ACC112 (cell line): ENCODE data around the gene PACRG.

Experiments used
- H2AFZ ChIP-seq: fragments of 200-600 bp; sonication (generic); one replicate; pipeline ENCODE4 v1.6.0; 2017; ENCODE audit warnings: antibody characterized with exemption, low read length; ENCODE audit not compliant: unreplicated experiment
- H3K27ac ChIP-seq: fragments of 200-600 bp; sonication (generic); 2 replicates; pipeline ENCODE4 v1.5.1; 2014; ENCODE audit warnings: low read depth, mild to moderate bottlenecking, antibody characterized with exemption, low read length, moderate library complexity
- H3K27me3 ChIP-seq: fragments of 200-600 bp; sonication (generic); 2 replicates; pipeline ENCODE4 v1.6.1; 2014; ENCODE audit warnings: mild to moderate bottlenecking, antibody characterized with exemption, low read length, moderate library complexity, mixed read lengths; ENCODE audit not compliant: insufficient read depth
- H3K36me3 ChIP-seq: fragments of 200-600 bp; sonication (generic); 2 replicates; pipeline ENCODE4 v1.6.1; 2016; ENCODE audit warnings: mild to moderate bottlenecking, antibody characterized with exemption, low read length, moderate library complexity, mixed read lengths; ENCODE audit not compliant: insufficient read depth
- H3K4me1 ChIP-seq: fragments of 200-600 bp; sonication (generic); one replicate; pipeline ENCODE4 v1.6.1; 2016; ENCODE audit warnings: low read length, mixed read lengths; ENCODE audit not compliant: insufficient read depth, unreplicated experiment, control insufficient read depth
- H3K4me3 ChIP-seq: fragments of 200-600 bp; sonication (generic); 2 replicates; pipeline ENCODE4 v1.5.1; 2014; ENCODE audit warnings: mild to moderate bottlenecking, low read depth, low read length
- H3K79me2 ChIP-seq: fragments of 200-600 bp; sonication (generic); one replicate; pipeline ENCODE4 v1.6.0; 2016; ENCODE audit warnings: low read length; ENCODE audit not compliant: control insufficient read depth, unreplicated experiment, insufficient read depth

The PACRG gene

DNA sequence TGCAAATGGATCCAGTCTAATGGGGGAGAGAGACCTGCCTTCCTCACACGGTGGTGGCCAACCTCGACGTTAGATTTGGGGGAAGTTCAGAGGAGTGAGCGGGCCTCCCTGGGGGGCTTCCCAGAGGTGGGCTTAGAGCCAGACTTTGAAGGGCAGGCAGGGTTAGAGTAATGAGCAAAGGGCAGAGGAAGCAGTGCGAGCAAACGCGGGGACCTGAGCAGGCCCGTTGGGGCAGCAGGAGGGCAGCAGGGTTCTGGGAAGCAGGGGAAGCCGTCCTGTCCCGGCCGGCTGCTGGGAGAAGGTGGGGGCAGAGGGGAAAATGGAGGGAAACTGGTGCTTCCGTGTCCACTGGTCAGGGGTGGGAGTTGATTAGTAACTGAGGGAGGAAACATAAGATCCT lies 474.1 kb downstream of the PACRG start:
- Histone ChIP-seq H3K4me3 (no peak overlapping the region), H3K36me3 (no peaks in the 10 kb centered on the region), H3K4me1 (no peaks in the 10 kb centered on the region), H3K27ac (no peak overlapping the region), H3K79me2 (no peaks in the 10 kb centered on the region), H2AFZ (no peak overlapping the region), H3K27me3 (0 out of 2 replicates have a peak, but pooled peaks cover 5% of the 10 kb centered on the region)

DNA sequence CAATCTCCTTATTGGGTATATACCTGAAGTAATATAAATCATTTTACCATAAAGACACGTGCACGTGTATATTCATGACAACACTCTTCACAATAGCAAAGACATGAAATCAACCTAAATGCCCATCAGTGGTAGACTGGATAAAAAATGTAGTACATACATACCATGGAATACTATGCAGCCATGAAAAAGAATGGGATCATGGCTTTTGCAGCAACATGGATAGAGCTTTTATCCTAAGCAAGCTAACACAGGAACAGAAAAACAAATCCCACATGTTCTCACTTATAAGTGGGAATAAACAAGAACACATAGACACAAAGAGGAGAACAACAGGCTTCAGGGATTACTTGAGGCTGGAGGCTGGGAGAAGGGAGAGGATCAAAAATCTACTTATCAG lies 478.4 kb downstream of the PACRG start:
- Histone ChIP-seq H3K4me1 (no peaks in the 10 kb centered on the region), H2AFZ (no peak overlapping the region), H3K4me3 (no peak overlapping the region), H3K27ac (no peak overlapping the region), H3K27me3 (0 out of 2 replicates have a peak, but pooled peaks cover 5% of the 10 kb centered on the region), H3K36me3 (no peaks in the 10 kb centered on the region), H3K79me2 (no peaks in the 10 kb centered on the region)

DNA sequence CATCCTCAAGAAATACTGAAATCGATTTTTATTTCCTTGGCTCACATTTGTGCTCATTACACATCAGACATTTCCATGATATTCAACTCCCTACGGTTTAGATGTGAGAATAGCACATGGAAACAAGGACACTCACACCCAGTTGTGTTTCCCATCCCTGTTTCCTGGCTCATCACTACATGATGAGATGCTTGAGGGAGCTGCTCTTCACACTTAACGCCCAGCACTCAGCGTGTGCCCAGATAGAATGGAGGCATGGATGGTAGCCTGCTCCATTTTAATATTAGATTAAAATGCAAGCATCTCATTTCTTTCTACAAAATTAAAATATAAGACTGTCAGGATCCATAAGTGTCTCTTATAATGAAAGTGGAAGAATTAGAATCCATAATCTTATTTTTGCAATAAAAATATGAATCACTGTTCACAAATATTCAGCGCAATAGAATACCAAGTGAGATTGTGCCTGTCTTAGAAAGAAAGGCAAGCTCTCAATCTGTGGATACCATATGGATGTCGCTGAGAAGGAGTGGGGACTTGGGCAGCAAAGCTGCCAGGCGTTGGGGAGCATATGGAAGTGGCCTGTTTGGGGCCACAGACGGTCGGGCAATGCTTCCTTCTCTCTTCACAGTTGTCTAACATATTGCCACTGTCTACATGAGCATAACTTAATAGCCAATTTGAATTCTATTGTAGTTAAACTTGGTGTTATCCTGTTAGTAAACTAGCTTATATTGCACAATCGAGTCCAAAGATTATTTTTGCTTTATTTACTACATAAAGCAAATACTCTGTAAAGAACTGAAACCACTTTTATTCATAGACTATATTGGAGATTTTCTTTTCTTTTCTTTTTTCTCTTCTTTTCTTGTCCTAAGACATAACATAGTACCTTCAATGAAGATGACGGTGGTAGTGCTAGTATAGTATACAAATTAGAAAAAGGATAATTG lies 479.9 kb downstream of the PACRG start:
- no peaks in the 10 kb centered on the region for H3K79me2 ChIP-seq
- no peak overlapping the region for H3K4me3 ChIP-seq
- no peaks in the 10 kb centered on the region for H3K4me1 ChIP-seq
- 0 out of 2 replicates have a peak, but pooled peaks cover 5% of the 10 kb centered on the region for H3K27me3 ChIP-seq
- H3K27ac ChIP-seq, result no peak overlapping the region
- H3K36me3 ChIP-seq, result no peaks in the 10 kb centered on the region
- no peak overlapping the region for H2AFZ ChIP-seq

DNA sequence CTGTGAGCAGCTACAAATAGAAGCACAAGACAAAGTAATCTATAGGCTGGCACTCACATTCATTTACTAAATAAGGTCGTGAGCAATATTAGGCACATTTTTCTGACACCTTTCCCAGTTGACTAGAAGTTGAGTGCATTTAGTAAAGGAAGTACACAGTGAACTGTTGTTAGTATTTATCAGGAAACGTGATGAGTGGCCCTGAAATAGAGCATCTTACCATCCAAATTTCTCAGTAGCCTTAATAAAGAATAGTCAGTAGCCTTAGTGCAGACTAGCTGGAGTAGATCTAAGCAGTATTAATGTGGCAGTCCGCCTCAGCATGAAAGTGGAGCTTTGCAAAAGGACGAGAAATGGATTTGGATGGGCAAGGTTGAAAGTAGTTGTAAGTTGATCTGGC lies 481.2 kb downstream of the PACRG start:
- Histone ChIP-seq H3K79me2 (no peaks in the 10 kb centered on the region), H2AFZ (no peak overlapping the region), H3K4me3 (no peak overlapping the region), H3K4me1 (no peaks in the 10 kb centered on the region), H3K27me3 (0 out of 2 replicates have a peak, but pooled peaks cover 5% of the 10 kb centered on the region), H3K27ac (no peak overlapping the region), H3K36me3 (no peaks in the 10 kb centered on the region)

- H3K27me3 ChIP-seq, result no peaks in the 10 kb centered on the region
- H3K4me3 ChIP-seq, result no peak overlapping the region
- H3K79me2 ChIP-seq, result no peaks in the 10 kb centered on the region
- no peaks in the 10 kb centered on the region for H3K4me1 ChIP-seq
- H3K36me3 ChIP-seq, result no peaks in the 10 kb centered on the region
- H2AFZ ChIP-seq, result no peak overlapping the region
- no peak overlapping the region for H3K27ac ChIP-seq
Observed at GRCh38 chr6:163212123-163212522, 484.3 kb downstream of the PACRG start.

GRCh38 chr6:163214259-163214658 lies 486.5 kb downstream of the PACRG start:
- no peaks in the 10 kb centered on the region for H3K4me1 ChIP-seq
- H3K36me3 ChIP-seq, result no peaks in the 10 kb centered on the region
- no peak overlapping the region for H3K27ac ChIP-seq
- no peaks in the 10 kb centered on the region for H3K27me3 ChIP-seq
- no peak overlapping the region for H2AFZ ChIP-seq
- no peak overlapping the region for H3K4me3 ChIP-seq
- H3K79me2 ChIP-seq, result no peaks in the 10 kb centered on the region

- H3K4me1 ChIP-seq, result no peaks in the 10 kb centered on the region
- H3K27me3 ChIP-seq, result 0 out of 2 replicates have a peak, but pooled peaks cover 2% of the 10 kb centered on the region
- H3K27ac ChIP-seq, result no peak overlapping the region
- H3K4me3 ChIP-seq, result no peak overlapping the region
- no peaks in the 10 kb centered on the region for H3K79me2 ChIP-seq
- H3K36me3 ChIP-seq, result no peaks in the 10 kb centered on the region
- no peak overlapping the region for H2AFZ ChIP-seq
Observed at GRCh38 chr6:163218361-163218894, 490.7 kb downstream of the PACRG start.

DNA sequence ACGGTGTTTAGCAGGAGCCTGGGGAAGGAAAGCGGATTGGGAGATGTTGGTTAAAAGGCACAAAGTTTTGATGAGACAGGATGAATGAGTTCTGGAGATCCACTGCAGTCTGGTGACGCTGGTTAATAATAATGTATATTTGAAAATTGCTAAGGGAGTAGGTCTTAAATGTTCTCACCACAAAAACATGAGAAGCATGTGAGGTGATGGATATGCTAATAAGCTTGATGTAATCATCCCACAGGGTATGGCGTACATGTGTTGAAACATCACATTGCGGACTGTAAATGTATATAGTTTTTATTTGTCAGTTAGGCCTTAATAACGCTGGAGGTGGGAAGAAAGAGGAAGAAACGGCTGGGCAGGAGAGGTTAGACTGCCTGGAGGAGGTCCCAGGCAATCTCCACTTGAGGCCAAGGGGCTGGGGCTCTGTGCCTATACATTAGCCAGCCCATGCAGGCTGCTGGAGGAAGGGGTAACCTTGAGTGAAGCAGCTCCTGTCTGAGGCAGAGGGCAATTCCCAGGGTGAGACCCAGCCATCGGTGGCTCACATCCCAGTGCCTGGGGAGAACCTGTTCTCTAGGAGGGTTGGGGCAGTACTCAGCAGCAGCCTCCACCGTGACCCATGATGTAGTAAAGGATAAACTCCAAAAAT lies 498.5 kb downstream of the PACRG start:
- Histone ChIP-seq H3K36me3 (no peaks in the 10 kb centered on the region), H3K4me1 (no peaks in the 10 kb centered on the region), H2AFZ (no peak overlapping the region), H3K27ac (no peak overlapping the region), H3K4me3 (no peak overlapping the region), H3K27me3 (0 out of 2 replicates have a peak, but pooled peaks cover 4% of the 10 kb centered on the region), H3K79me2 (no peaks in the 10 kb centered on the region)

- H2AFZ ChIP-seq, result no peak overlapping the region
- H3K36me3 ChIP-seq, result no peaks in the 10 kb centered on the region
- no peaks in the 10 kb centered on the region for H3K4me1 ChIP-seq
- H3K27me3 ChIP-seq, result 0 out of 2 replicates have a peak, but pooled peaks cover 6% of the 10 kb centered on the region
- H3K4me3 ChIP-seq, result no peak overlapping the region
- no peak overlapping the region for H3K27ac ChIP-seq
- no peaks in the 10 kb centered on the region for H3K79me2 ChIP-seq
Observed at GRCh38 chr6:163226836-163227485, 499.2 kb downstream of the PACRG start.

GRCh38 chr6:163228041-163228440 lies 500.3 kb downstream of the PACRG start:
- Histone ChIP-seq H3K4me3 (no peak overlapping the region), H3K79me2 (no peaks in the 10 kb centered on the region), H3K27me3 (0 out of 2 replicates have a peak, but pooled peaks cover 6% of the 10 kb centered on the region), H3K27ac (no peak overlapping the region), H2AFZ (no peak overlapping the region), H3K4me1 (no peaks in the 10 kb centered on the region), H3K36me3 (no peaks in the 10 kb centered on the region)
